Muscle of back (tissue), 11 donors: Measurements from ENCODE around the gene BCAR1. TPM values are rescaled to one million over a fixed set of nuclear protein-coding genes. Genes with fewer than 3 reads are reported as not detected.

ENCODE experiments used
- DNase-seq, 3 donors: peaks; one replicate each; pipeline versions ENCODE4 v3.0.0 to v3.0.0-alpha.2; 2013
- polyA plus RNA-seq, 10 donors: library from polyadenylated mRNA; unstranded; fragments of 120-200 nt; gene quantifications; one replicate each; pipeline ENCODE4 v1.2.1, GENCODE V29; 2013; ENCODE audit not compliant: insufficient read length in 10 of 10

Gene BCAR1
- polyA plus RNA-seq, 10 donors: 37.2 to 55.5 (median 44.1) TPM

- DNase-seq: no peak
These were observed 72.2 kb downstream of the BCAR1 start for GRCh38 chr16:75179208-75179607.

Other genes starting within 250 kb of the BCAR1 start
- 1 to 10 TPM; 1.1 to 4.0 (median 2.0) TPM for gene LDHD, start 134.8 kb downstream of the BCAR1 start, polyA plus RNA-seq
- 10 to 100 TPM; 11.7 to 15.2 (median 12.9) TPM for gene ZFP1, start 103.1 kb downstream of the BCAR1 start, polyA plus RNA-seq
- gene CTRB2, start 44.5 kb downstream of the BCAR1 start, polyA plus RNA-seq: under 1 TPM in 6 of 10 donors, not detected in 4; 0.19 to 0.27 (median 0.22) TPM
- under 1 TPM in 5 of 10 donors, not detected in 5; 0.22 to 0.74 (median 0.39) TPM for gene CTRB1, start 32.6 kb downstream of the BCAR1 start, polyA plus RNA-seq
- 100 to 1,000 TPM in 1 of 10 donors, 10 to 100 TPM in 9; 70.9 to 125 (median 91.4) TPM for gene CFDP1, start 181.9 kb upstream of the BCAR1 start, polyA plus RNA-seq
- gene TMEM170A, start 213.1 kb upstream of the BCAR1 start, polyA plus RNA-seq: 10 to 100 TPM; 12.0 to 24.5 (median 19.6) TPM
- gene CHST6, start 243.8 kb upstream of the BCAR1 start, polyA plus RNA-seq: 1 to 10 TPM; 1.0 to 5.5 (median 3.0) TPM